Measurements from ENCODE around the gene TLR2. TPM values are rescaled to one million over a fixed set of nuclear protein-coding genes. Genes with fewer than 3 reads are reported as not detected.

Gene TLR2
- total RNA-seq, 1 donor = 0.36 TPM

DNA sequence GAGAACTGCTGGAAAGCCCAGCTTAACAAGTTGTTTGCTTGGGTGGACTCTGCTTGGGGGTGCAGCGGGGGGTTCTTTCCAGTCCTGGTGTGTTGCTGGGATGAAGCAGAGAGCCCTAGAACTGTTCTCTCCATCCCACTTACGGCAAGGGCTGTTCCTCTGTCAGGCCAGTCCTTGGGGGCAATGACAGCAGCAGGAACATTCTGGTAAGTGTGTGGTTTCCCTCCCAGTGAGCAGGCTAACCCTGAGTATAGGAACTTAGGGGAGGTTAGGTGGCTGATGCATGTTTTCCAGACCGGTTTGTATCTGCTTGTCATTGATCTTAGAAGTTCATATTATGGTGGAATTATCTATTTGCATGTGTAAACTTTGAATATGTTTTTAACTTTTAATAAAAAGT lies 46.9 kb upstream of the TLR2 start:
- H3K36me3 ChIP-seq (ENCODE audit: insufficient read depth, low read length) = peaks cover 15% of the 10 kb centered on the region
- no peak for DNase-seq (ENCODE audit: insufficient read length, low spot score, missing footprints)
- no peak overlapping the region for H2AFZ ChIP-seq (ENCODE audit: low read length)
- no peaks in the 10 kb centered on the region for H4K20me1 ChIP-seq (ENCODE audit: insufficient read depth, low read length)
- H3K4me3 ChIP-seq (ENCODE audit: insufficient read depth, low read length) = no peak overlapping the region
- no peaks in the 10 kb centered on the region for H3K4me1 ChIP-seq (ENCODE audit: insufficient read depth, low read length)
- H3K79me2 ChIP-seq (ENCODE audit: insufficient read depth, low read length) = no peaks in the 10 kb centered on the region
- H3K27me3 ChIP-seq (ENCODE audit: insufficient read depth, low read length) = no peaks in the 10 kb centered on the region
- TF ChIP-seq, protein P1, sequence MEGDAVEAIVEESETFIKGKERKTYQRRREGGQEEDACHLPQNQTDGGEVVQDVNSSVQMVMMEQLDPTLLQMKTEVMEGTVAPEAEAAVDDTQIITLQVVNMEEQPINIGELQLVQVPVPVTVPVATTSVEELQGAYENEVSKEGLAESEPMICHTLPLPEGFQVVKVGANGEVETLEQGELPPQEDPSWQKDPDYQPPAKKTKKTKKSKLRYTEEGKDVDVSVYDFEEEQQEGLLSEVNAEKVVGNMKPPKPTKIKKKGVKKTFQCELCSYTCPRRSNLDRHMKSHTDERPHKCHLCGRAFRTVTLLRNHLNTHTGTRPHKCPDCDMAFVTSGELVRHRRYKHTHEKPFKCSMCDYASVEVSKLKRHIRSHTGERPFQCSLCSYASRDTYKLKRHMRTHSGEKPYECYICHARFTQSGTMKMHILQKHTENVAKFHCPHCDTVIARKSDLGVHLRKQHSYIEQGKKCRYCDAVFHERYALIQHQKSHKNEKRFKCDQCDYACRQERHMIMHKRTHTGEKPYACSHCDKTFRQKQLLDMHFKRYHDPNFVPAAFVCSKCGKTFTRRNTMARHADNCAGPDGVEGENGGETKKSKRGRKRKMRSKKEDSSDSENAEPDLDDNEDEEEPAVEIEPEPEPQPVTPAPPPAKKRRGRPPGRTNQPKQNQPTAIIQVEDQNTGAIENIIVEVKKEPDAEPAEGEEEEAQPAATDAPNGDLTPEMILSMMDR (IDR thresholded peaks at IDR 0.05; ENCODE audit: extremely low read depth, low read depth, low read length) = no peak
- H3K4me2 ChIP-seq (ENCODE audit: insufficient read depth, low read length) = no peak overlapping the region
- H3K9me3 ChIP-seq (ENCODE audit: low read depth, low read length) = no peaks in the 10 kb centered on the region
- H3K27ac ChIP-seq (ENCODE audit: low read depth, low read length) = no peak overlapping the region

DNA sequence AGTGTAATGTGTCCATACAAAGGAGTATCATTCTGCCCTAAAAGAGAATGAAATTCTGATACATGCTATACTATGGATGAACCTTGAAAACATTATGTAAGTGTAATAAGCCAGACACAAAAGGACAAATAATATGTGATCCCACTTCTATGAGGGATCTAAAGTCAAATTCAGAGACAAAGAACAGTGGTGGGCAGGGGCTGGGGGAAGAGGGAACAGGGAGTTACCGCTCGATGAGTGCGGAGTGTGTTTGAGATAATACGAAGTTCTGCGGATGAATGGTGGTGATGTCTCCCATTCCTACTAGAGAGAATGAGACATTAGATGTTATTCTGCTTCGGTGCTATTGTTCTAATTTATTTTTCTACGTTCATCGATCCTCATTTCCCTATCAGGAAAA lies 46.1 kb upstream of the TLR2 start:
- Histone ChIP-seq H3K27me3 (ENCODE audit: insufficient read depth, low read length) (no peaks in the 10 kb centered on the region), H3K27ac (ENCODE audit: low read depth, low read length) (no peak overlapping the region), H2AFZ (ENCODE audit: low read length) (no peak overlapping the region), H3K9me3 (ENCODE audit: low read depth, low read length) (no peaks in the 10 kb centered on the region), H3K36me3 (ENCODE audit: insufficient read depth, low read length) (peaks cover 15% of the 10 kb centered on the region), H3K4me2 (ENCODE audit: insufficient read depth, low read length) (no peak overlapping the region), H4K20me1 (ENCODE audit: insufficient read depth, low read length) (no peaks in the 10 kb centered on the region), H3K4me1 (ENCODE audit: insufficient read depth, low read length) (no peaks in the 10 kb centered on the region), H3K79me2 (ENCODE audit: insufficient read depth, low read length) (no peaks in the 10 kb centered on the region), H3K4me3 (ENCODE audit: insufficient read depth, low read length) (no peak overlapping the region)
- TF ChIP-seq, protein P1 (IDR thresholded peaks at IDR 0.05; ENCODE audit: extremely low read depth, low read depth, low read length) = no peak
- DNase-seq (ENCODE audit: insufficient read length, low spot score, missing footprints) = no peak

DNA sequence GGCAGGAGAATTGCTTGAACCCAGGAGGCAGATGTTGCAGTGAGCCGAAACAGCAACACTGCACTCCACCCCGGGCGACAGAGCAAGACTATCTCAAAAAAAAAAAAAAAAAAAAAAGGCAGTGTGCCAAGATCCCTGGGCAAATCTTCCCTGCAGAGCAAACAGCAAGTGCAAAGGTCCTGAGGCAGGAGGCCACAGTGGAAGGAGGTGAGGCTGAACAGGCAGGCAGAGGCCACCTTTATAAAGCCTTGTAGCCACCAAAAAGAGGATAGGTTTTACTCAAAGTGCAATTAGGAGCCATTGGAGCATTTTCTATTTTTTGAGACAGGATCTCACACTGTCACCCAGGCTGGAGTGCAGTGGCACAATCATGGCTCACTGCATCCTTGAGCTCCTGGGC lies 45.1 kb upstream of the TLR2 start:
- Histone ChIP-seq H3K79me2 (ENCODE audit: insufficient read depth, low read length) (no peaks in the 10 kb centered on the region), H4K20me1 (ENCODE audit: insufficient read depth, low read length) (no peaks in the 10 kb centered on the region), H3K4me1 (ENCODE audit: insufficient read depth, low read length) (no peaks in the 10 kb centered on the region), H2AFZ (ENCODE audit: low read length) (no peak overlapping the region), H3K4me3 (ENCODE audit: insufficient read depth, low read length) (no peak overlapping the region), H3K27ac (ENCODE audit: low read depth, low read length) (no peak overlapping the region), H3K27me3 (ENCODE audit: insufficient read depth, low read length) (no peaks in the 10 kb centered on the region), H3K9me3 (ENCODE audit: low read depth, low read length) (no peaks in the 10 kb centered on the region), H3K4me2 (ENCODE audit: insufficient read depth, low read length) (no peak overlapping the region), H3K36me3 (ENCODE audit: insufficient read depth, low read length) (peaks cover 10% of the 10 kb centered on the region)
- no peak for DNase-seq (ENCODE audit: insufficient read length, low spot score, missing footprints)
- TF ChIP-seq, protein P1 (IDR thresholded peaks at IDR 0.05; ENCODE audit: extremely low read depth, low read depth, low read length) = no peak

DNA sequence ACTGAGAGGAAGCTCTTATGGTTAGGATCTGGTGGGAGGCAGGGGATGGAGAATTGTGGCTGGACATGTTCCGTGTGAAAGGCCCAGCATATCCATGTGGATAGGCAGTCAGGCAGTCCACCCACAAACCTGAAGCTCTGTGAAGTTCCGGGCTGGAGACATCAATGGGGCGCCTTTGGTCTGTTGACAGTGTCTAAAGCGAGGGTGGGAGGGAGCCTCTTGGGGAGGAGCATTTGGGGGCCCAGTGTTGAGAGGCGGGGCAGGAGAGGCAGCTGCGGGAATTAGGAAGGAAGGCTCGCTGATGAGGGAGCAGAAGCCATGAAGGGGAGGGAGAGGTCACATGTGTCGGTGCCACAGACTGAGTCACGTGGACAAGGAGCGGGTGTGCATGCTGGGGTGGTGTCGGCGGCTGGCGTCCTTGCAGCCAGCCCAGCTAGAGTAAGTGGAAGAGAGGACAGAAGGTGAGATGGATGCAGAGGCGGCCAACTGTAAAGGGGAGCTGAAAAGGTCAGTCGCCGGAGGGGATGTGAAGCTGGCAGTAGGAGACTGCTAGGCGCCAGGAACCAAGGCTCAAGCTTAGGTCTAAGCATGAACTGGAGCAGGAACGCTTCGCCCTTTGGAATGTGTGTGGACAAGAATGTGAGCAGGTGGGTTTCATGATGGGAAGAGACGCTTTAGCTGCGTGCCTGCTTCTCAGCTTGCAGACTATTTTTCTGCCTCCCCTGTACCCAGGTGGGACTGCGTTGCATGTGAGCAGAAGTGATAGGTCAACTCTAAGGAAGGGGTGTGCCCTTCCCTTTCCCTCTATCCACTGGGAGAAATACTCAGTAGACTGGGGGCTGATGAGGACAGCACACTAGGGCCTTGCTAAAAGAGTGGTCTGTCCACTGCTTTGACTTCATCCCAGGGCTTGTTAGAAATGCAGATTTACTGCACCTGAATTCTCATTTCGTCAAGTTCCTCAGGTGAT lies 44.0 kb upstream of the TLR2 start:
- TF ChIP-seq, protein P1 (IDR thresholded peaks at IDR 0.05; ENCODE audit: extremely low read depth, low read depth, low read length) = no peak
- H2AFZ ChIP-seq (ENCODE audit: low read length) = no peak overlapping the region

More for the DNA sequence above, 44.0 kb upstream of the TLR2 start:
- Histone ChIP-seq H3K4me3 (ENCODE audit: insufficient read depth, low read length) (no peak overlapping the region), H3K79me2 (ENCODE audit: insufficient read depth, low read length) (no peaks in the 10 kb centered on the region), H3K27ac (ENCODE audit: low read depth, low read length) (no peak overlapping the region), H3K9me3 (ENCODE audit: low read depth, low read length) (no peaks in the 10 kb centered on the region), H3K36me3 (ENCODE audit: insufficient read depth, low read length) (peaks cover 6% of the 10 kb centered on the region), H4K20me1 (ENCODE audit: insufficient read depth, low read length) (no peaks in the 10 kb centered on the region), H3K4me1 (ENCODE audit: insufficient read depth, low read length) (no peaks in the 10 kb centered on the region), H3K27me3 (ENCODE audit: insufficient read depth, low read length) (no peaks in the 10 kb centered on the region), H3K4me2 (ENCODE audit: insufficient read depth, low read length) (no peak overlapping the region)
- DNase-seq (ENCODE audit: insufficient read length, low spot score, missing footprints) = no peak
